Type B pancreatic cell (in vitro differentiated cells): Measurements from ENCODE around the gene PODXL. TPM values are rescaled to one million over a fixed set of nuclear protein-coding genes. Genes with fewer than 3 reads are reported as not detected.
"Not testable (repeated sequence)": the region's sequence is repeated elsewhere in the genome, so short reads cannot be mapped to it uniquely, and the experiment has no call there.

Experiments used
- DNase-seq: peaks from one replicate; pipeline ENCODE4 v3.0.0; 2021; ENCODE audit warnings: mixed read lengths; ENCODE audit not compliant: unreplicated experiment; ENCODE audit errors: extremely low spot score
- H3K27ac Mint-ChIP-seq: 2 replicates; pipeline ENCODE4 v1.8.0; 2021; ENCODE audit warnings: mild to moderate bottlenecking, mixed read lengths
- H3K27me3 Mint-ChIP-seq: 2 replicates; pipeline ENCODE4 v1.8.0; 2021; ENCODE audit warnings: mixed read lengths
- H3K36me3 Mint-ChIP-seq: 2 replicates; pipeline ENCODE4 v1.8.0; 2021; ENCODE audit warnings: mixed read lengths
- H3K4me1 Mint-ChIP-seq: one replicate; pipeline ENCODE4 v1.8.0; 2021; ENCODE audit warnings: mixed read lengths; ENCODE audit not compliant: unreplicated experiment
- H3K4me3 Mint-ChIP-seq: 2 replicates; pipeline ENCODE4 v1.8.0; 2021; ENCODE audit warnings: mild to moderate bottlenecking, mixed read lengths
- H3K9me3 Mint-ChIP-seq: 2 replicates; pipeline ENCODE4 v1.8.0; 2021; ENCODE audit warnings: mixed read lengths
- CTCF ChIP-seq: fragments of 200-600 bp; sonication (generic); conservative IDR thresholded peaks from 2 replicates; pipeline ENCODE4 v1.5.0; 2021; ENCODE audit warnings: antibody characterized with exemption, mild to moderate bottlenecking
- total RNA-seq: library from RNA; stranded (reverse); gene quantifications from 2 replicates; pipeline ENCODE4 v1.2.1, GENCODE V29; 2021; ENCODE audit warnings: low replicate concordance

PODXL gene
- total RNA-seq, 1 donor from 2014 or later: 44.1 TPM

DNA sequence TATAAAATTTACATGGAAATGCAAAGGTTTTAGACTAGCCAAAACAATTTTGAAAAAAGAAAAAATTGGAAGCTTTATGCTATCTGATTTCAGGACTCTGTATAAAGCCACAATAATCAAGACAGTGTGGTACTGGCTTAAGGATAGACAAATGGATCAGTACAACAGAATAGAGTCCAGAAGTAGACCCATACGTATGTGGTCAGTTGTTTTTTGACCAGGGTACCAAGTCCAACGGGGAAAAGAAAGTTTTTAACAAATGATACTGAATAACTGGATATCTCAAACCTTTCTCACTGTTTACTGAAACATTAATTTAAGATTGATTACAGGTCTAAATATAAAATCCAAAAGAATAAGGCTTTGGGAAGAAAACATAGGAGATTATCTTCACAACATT, 79.7 kb downstream of the PODXL start:
- H3K4me1 Mint-ChIP-seq: peaks cover 5% of the 10 kb centered on the region
- H3K9me3 Mint-ChIP-seq: peaks cover 4% of the 10 kb centered on the region
- no peaks in the 10 kb centered on the region for H3K27me3 Mint-ChIP-seq
- H3K4me3 Mint-ChIP-seq: no peak overlapping the region
- no peak for DNase-seq
- peaks cover 24% of the 10 kb centered on the region for H3K36me3 Mint-ChIP-seq
- no peak overlapping the region for H3K27ac Mint-ChIP-seq
- no peak for TF ChIP-seq CTCF

GRCh38 chr7:131471250-131472004, 85.0 kb downstream of the PODXL start:
- Mint-ChIP-seq H3K9me3 (peaks cover 4% of the 10 kb centered on the region), H3K36me3 (peaks cover 38% of the 10 kb centered on the region), H3K27me3 (no peaks in the 10 kb centered on the region), H3K27ac (no peak overlapping the region), H3K4me1 (no peaks in the 10 kb centered on the region), H3K4me3 (no peak overlapping the region)
- DNase-seq: no peak
- TF ChIP-seq CTCF: no peak

DNA sequence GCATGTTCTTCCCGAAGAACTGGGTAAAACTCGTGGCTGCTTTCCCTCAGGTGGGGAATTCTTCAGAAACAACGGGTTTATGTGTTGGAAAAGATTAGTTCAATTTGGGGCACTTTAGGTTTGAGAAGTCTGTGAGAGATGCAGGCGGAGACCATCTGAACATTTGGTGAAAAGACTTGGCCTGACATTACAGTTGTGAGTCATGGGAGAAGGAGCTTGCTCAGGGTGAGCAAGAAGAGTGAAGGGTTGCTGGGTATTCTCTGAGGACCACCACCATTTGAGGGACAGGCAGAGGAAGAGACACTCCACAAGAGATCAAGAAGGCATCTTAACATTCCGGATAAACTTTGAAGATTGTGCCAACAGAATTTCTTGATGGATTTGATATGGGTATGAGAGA, 88.6 kb downstream of the PODXL start:
- Mint-ChIP-seq H3K36me3 (peaks cover 41% of the 10 kb centered on the region), H3K9me3 (no peaks in the 10 kb centered on the region), H3K4me1 (no peaks in the 10 kb centered on the region), H3K27ac (no peak overlapping the region), H3K4me3 (no peak overlapping the region), H3K27me3 (no peaks in the 10 kb centered on the region)
- TF ChIP-seq CTCF: no peak
- DNase-seq: no peak

DNA sequence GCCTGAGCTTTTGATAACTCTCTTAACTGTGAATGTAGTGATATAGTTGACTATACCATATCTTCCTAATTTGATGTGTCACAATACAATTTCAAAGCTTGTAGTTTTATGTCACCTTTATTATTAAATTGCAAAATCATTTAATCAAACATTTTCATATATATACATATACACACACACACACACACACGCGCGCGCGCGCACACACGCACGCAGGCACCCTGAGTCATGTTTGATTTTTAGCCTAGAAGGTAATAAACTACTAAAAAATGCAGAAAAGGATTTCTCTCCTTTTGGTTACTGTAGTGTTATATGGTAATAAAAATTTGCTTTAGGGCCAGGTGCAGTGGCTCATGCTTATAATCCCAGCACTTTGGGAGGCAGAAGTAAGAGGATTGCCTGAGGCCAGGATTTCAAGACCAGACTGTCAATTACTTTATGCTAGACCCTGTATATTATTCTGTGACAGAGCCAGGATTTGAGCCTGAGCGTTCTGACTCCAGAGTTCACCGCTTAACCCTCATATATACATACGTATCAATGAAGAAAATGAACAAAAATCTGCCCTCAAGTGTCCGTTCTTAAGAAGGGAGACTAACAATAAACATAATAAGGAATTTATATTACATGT, 89.6 kb downstream of the PODXL start:
- Mint-ChIP-seq H3K9me3 (no peaks in the 10 kb centered on the region), H3K27ac (no peak overlapping the region), H3K4me1 (no peaks in the 10 kb centered on the region), H3K27me3 (no peaks in the 10 kb centered on the region), H3K36me3 (peaks cover 46% of the 10 kb centered on the region), H3K4me3 (no peak overlapping the region)
- TF ChIP-seq CTCF: no peak
- no peak for DNase-seq

DNA sequence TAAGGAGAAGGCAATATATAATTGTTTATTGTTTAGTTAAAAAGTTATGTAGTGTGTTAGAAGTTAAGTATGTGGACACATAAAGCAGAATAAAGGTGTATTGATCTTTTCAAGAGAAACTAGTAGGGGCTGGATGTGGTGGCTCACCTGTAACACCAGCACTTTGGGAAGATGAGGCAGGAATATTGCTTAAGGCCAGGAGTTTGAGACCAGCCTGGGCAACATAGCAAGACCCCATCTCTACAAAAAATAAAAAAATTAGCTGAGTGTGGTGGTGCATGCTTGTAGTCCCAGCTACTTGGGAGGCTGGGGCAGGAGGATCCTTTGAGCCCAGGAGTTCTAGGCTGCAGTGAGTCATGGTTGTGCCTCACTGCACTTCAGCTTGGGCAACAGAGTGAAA, 93.7 kb downstream of the PODXL start:
- H3K4me1 Mint-ChIP-seq, H3K4me3 Mint-ChIP-seq, H3K9me3 Mint-ChIP-seq, H3K27ac Mint-ChIP-seq, H3K27me3 Mint-ChIP-seq, DNase-seq: not testable (repeated sequence)
- H3K36me3 Mint-ChIP-seq: peaks cover 39% of the 10 kb centered on the region

DNA sequence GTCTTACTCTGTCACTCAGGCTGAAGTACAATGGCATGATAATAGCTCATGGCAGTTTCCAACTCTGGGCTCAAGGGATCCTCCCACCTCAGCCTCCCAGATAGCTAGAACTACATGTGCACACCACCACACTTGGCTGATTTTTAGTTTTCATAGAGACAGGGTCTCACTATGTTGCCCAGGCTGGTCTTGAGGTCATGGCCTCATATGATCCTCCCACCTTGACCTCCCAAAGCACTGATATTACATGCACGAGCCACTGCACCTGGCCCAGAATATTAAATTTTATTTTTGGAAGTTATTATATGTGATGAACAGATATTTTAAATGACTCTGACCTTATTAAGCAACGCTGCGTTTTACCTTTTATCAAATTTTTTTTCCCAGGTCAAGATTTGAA, 94.4 kb downstream of the PODXL start:
- Mint-ChIP-seq H3K9me3 (no peaks in the 10 kb centered on the region), H3K4me3 (no peak overlapping the region), H3K4me1 (no peaks in the 10 kb centered on the region), H3K36me3 (peaks cover 38% of the 10 kb centered on the region), H3K27ac (no peak overlapping the region), H3K27me3 (no peaks in the 10 kb centered on the region)
- TF ChIP-seq CTCF: no peak
- no peak for DNase-seq
